Measurements from ENCODE around the gene TPM4.
A peak's percentile ranks its signal among the peaks of the same experiment; 100 is the strongest.

The TPM4 gene

DNA sequence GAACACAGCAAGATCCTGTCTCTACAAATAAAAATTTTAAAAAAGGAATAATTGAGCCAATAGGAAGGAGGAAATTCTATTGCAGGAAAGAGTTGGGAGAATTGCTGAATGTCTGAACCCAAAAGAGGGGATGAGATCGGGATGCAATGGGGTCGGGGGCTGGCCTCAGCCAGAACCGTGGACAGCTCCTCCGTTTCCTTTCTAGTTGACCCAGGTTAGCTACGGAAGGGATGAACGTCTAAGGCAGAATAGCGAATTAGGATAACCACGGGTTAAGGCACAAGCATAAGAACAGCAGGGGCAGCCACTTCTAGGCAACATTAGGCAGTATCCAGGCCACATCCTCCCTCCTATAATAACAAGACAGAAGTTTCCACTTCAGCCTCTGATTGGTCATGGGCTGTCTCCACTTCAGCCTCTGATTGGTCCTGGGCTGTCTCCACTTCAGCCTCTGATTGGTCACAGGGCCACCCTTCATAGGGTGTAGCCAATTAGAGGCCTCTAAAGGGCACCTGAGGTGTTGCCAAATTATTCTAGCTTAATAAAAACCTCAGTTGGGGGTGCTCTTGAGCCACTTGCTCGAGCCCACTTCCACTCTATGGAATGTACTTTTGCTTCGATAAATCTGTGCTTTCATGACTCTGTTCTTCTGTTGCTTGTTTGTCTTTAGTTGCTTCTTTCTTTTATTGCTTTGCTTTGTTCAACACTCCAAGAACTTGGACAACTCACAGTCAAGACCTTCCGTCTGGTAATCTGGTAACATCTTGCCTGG lies 24.9 kb upstream of the TPM4 start:
- no peak for DNase-seq (ENCODE audit: low spot score)
- TF ChIP-seq, protein P1, sequence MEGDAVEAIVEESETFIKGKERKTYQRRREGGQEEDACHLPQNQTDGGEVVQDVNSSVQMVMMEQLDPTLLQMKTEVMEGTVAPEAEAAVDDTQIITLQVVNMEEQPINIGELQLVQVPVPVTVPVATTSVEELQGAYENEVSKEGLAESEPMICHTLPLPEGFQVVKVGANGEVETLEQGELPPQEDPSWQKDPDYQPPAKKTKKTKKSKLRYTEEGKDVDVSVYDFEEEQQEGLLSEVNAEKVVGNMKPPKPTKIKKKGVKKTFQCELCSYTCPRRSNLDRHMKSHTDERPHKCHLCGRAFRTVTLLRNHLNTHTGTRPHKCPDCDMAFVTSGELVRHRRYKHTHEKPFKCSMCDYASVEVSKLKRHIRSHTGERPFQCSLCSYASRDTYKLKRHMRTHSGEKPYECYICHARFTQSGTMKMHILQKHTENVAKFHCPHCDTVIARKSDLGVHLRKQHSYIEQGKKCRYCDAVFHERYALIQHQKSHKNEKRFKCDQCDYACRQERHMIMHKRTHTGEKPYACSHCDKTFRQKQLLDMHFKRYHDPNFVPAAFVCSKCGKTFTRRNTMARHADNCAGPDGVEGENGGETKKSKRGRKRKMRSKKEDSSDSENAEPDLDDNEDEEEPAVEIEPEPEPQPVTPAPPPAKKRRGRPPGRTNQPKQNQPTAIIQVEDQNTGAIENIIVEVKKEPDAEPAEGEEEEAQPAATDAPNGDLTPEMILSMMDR (IDR thresholded peaks at IDR 0.05; ENCODE audit: extremely low read depth, missing control alignments) = no peak

DNA sequence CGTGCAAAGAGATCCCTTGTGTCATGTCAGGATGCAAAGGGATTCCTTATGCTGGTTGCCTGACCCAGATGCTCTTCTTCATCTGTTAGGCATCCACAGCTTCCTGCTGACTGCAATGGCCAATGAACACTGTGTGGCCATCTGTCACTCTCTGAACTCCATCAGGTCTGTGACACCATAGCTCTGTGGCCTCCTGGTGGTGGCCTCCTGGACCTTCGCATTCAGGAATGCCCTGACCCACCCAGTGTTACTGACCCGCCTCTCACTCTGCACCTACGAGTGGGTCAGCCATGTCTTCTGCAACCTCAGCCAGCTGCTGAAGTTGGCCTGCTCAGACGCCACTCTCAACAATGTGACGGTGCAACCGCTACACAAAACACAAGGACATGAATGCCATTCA lies 23.9 kb upstream of the TPM4 start:
- no peak for DNase-seq (ENCODE audit: low spot score)
- TF ChIP-seq, protein P1 (IDR thresholded peaks at IDR 0.05; ENCODE audit: extremely low read depth, missing control alignments) = no peak

DNA sequence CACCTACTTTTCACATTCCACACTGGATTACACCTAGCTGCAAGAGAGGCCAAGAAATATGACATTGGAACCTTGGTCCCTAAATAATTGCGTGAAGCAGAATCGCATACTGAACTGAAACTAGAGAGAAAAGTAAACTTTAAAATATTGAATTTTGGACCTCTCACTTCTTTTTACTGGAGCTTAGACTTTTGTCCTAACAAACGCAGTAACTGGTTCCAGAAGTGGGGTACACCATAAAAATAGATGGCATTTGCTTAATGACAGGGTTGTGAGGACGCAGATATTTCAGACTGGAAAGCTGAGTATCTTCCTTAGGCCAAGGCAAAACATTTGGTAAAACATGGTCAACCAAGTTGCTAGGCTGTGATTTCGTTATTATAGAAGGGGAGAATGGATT lies 19.2 kb upstream of the TPM4 start:
- DNase-seq (ENCODE audit: low spot score) = no peak
- TF ChIP-seq, protein P1 (IDR thresholded peaks at IDR 0.05; ENCODE audit: extremely low read depth, missing control alignments) = no peak

DNA sequence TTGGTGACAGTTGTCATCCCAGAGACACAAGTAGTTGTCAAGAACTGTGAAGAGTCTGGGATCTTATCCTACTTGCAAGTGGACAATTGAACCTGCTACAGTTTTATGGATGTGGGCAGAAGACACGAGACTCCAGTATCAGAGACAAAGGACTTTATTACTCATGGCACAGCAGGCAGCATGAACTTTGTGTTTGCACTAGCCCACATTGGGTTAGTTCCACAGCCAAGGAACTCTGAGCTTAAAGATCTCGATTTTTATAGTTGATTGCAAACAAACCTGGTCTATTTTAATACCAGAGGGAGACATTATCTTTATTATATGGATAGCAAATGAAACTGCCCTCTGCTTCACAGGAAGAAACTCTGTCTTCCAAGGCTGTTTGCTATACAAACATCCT lies 16.0 kb upstream of the TPM4 start:
- no peak for DNase-seq (ENCODE audit: low spot score)

DNA sequence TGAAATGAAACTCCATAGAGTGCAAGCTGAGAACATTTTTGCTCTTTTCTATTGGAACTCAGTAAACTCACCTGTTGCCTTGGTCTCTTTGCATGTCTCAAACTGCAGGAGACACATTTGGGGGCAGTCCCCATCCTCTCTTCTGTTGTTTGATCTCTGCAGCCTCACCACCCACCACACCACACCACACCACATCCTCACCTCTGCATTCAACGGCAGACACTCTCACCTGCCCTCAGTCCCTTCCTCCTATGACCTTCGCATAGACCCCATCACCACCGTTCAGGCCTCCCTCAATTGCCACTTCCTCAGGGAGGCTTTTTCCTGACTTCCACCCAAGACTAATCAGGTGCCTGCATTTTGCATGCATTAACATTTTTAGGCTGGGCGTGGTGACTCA lies 14.4 kb upstream of the TPM4 start:
- TF ChIP-seq, protein P1 (IDR thresholded peaks at IDR 0.05; ENCODE audit: extremely low read depth, missing control alignments) = no peak
- DNase-seq (ENCODE audit: low spot score) = peak; percentile 35

More for the DNA sequence above, 16.0 kb upstream of the TPM4 start:
- TF ChIP-seq, protein P1 (IDR thresholded peaks at IDR 0.05; ENCODE audit: extremely low read depth, missing control alignments) = no peak

DNA sequence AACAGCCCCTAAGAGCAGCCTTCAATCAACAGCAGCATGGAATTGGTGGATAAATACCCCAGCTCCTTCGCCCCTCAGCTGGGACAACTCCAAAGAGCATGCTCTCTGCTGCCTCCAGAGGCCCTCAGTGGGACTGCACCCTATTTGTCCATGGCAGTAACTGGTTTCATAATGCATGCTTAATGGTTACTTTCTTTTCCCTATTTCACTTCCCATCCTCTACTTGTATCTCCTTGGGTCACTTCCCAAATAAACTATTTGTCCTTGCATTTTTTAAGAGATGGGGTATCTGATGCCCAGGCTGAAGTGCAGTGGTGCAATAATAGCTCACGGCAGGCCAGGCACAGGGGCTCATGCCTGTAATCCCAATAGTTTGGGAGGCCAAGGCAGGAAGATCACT lies 13.5 kb upstream of the TPM4 start:
- TF ChIP-seq, protein P1 (IDR thresholded peaks at IDR 0.05; ENCODE audit: extremely low read depth, missing control alignments) = peak; percentile 87
- peak; percentile 76 for DNase-seq (ENCODE audit: low spot score)

DNA sequence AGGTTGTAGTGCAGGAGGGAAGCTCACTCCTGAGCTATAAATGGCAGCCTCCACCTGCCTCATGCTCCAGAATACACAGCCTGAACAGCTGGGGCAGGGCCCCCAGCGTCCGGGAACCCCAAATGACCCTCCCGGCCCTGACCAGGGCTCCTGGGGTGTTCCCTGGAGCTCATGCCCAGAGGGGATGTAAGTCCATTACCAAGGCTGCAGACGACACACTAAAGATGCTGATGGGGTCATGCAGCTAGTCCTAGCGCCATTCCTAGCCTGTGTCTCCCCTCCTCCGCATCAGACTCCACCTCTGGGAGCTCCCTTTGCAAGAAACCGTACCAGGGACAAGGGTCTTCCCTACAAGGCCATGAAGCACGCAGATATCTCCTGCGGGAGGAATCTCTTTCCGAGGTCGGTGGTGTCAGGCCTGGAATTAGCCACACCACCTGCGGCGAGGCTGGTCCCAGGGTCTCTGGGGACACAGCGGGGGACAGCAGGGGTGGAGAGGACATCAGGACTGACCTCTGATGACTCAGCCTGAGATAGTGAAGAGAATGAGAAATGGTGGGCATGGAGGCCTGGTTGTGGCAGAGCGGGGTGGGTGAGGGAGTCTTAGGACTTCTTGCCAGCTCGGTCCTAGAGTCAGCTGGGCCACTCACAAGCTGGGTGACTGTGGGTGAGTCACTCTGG lies 11.9 kb upstream of the TPM4 start:
- TF ChIP-seq, protein P1 (IDR thresholded peaks at IDR 0.05; ENCODE audit: extremely low read depth, missing control alignments) = no peak
- DNase-seq (ENCODE audit: low spot score) = peak; percentile 1
